HK-2 (cell line): Measurements from ENCODE around the gene NEU2.

Experiments
- DNase-seq: peaks from one replicate; pipeline ENCODE4 v3.0.0-alpha.2; 2018; ENCODE audit not compliant: unreplicated experiment

NEU2 gene

GRCh38 chr2:233076749-233077148 is 44.3 kb downstream of the NEU2 start:
- no peak for DNase-seq

- DNase-seq = no peak
Observed at GRCh38 chr2:233079473-233079877, 47.0 kb downstream of the NEU2 start.

- DNase-seq = no peak
Observed at GRCh38 chr2:233079953-233080835, 47.7 kb downstream of the NEU2 start.

- no peak for DNase-seq
Observed at GRCh38 chr2:233080836-233081229, 48.4 kb downstream of the NEU2 start.

GRCh38 chr2:233081232-233081730 is 48.8 kb downstream of the NEU2 start:
- no peak for DNase-seq

- no peak for DNase-seq
Observed at GRCh38 chr2:233081731-233082221, 49.3 kb downstream of the NEU2 start.

GRCh38 chr2:233082222-233082930 is 49.9 kb downstream of the NEU2 start:
- no peak for DNase-seq

- no peak for DNase-seq
Observed at GRCh38 chr2:233082931-233083755, 50.7 kb downstream of the NEU2 start.

GRCh38 chr2:233083782-233084181 is 51.3 kb downstream of the NEU2 start:
- no peak for DNase-seq

GRCh38 chr2:233084488-233084887 is 52.0 kb downstream of the NEU2 start:
- DNase-seq = no peak
